Memory B cell (primary cell): Measurements from ENCODE around the gene NCBP2L.

Experiments used
- ATAC-seq: fragments of 150-1000 bp; cut with Tn5 transposase; 2 replicates; pipeline ENCODE4 v1.10.0; 2021; ENCODE audit warnings: low read depth, mild to moderate bottlenecking, moderate library complexity
- DNase-seq, 2 donors: peaks; one replicate each; pipeline ENCODE4 v3.0.0; 2022; ENCODE audit warnings: low spot score in 2 of 2
- H3K27ac Mint-ChIP-seq: one replicate; pipeline ENCODE4 v1.8.0; 2022; ENCODE audit warnings: mild to moderate bottlenecking, moderate library complexity, mixed read lengths
- H3K27me3 Mint-ChIP-seq: one replicate; pipeline ENCODE4 v1.8.0; 2022; ENCODE audit warnings: mixed read lengths
- H3K36me3 Mint-ChIP-seq: one replicate; pipeline ENCODE4 v1.8.0; 2022; ENCODE audit warnings: mild to moderate bottlenecking, mixed read lengths
- H3K4me1 Mint-ChIP-seq: one replicate; pipeline ENCODE4 v1.8.0; 2022; ENCODE audit warnings: mixed read lengths
- H3K4me3 Mint-ChIP-seq: one replicate; pipeline ENCODE4 v1.8.0; 2022; ENCODE audit warnings: mild to moderate bottlenecking, moderate library complexity, mixed read lengths
- H3K9me3 Mint-ChIP-seq: one replicate; pipeline ENCODE4 v1.8.0; 2022; ENCODE audit warnings: mixed read lengths

NCBP2L gene

GRCh38 chrX:107777536-107777832 lies at the start of gene NCBP2L:
NCBP2L (plus strand) TSS chrX:107777733; CDS start chrX:107794221, 16,488 bp downstream.
- Mint-ChIP-seq H3K36me3 (no peaks in the 10 kb centered on the region), H3K9me3 (no peaks in the 10 kb centered on the region), H3K27ac (peak within 1 kb of the TSS; percentile 84), H3K4me3 (peak within 1 kb of the TSS; percentile 98), H3K27me3 (no peaks in the 10 kb centered on the region), H3K4me1 (peaks cover 13% of the 10 kb centered on the region)
- ATAC-seq: no peak
- no peak for DNase-seq

- no peak overlapping the region for H3K27ac Mint-ChIP-seq
- no peak for DNase-seq
- no peaks in the 10 kb centered on the region for H3K9me3 Mint-ChIP-seq
- H3K4me1 Mint-ChIP-seq: no peaks in the 10 kb centered on the region
- ATAC-seq: no peak
- no peak overlapping the region for H3K4me3 Mint-ChIP-seq
- peaks cover 1% of the 10 kb centered on the region for H3K36me3 Mint-ChIP-seq
- H3K27me3 Mint-ChIP-seq: no peaks in the 10 kb centered on the region
These were observed 49.0 kb upstream of the NCBP2L start for GRCh38 chrX:107728371-107729099.

GRCh38 chrX:107729558-107730297 lies 47.8 kb upstream of the NCBP2L start:
- no peak for ATAC-seq
- H3K4me1 Mint-ChIP-seq: no peaks in the 10 kb centered on the region
- H3K9me3 Mint-ChIP-seq: no peaks in the 10 kb centered on the region
- no peak for DNase-seq
- no peaks in the 10 kb centered on the region for H3K27me3 Mint-ChIP-seq
- peaks cover 2% of the 10 kb centered on the region for H3K36me3 Mint-ChIP-seq
- H3K4me3 Mint-ChIP-seq: no peak overlapping the region
- no peak overlapping the region for H3K27ac Mint-ChIP-seq

GRCh38 chrX:107730298-107730655 lies 47.3 kb upstream of the NCBP2L start:
- H3K27ac Mint-ChIP-seq: no peak overlapping the region
- no peak for ATAC-seq

GRCh38 chrX:107730991-107731766 lies 46.4 kb upstream of the NCBP2L start:
- ATAC-seq (no peak), DNase-seq (no peak)
- Mint-ChIP-seq H3K4me3 (no peak overlapping the region), H3K27me3 (no peaks in the 10 kb centered on the region), H3K36me3 (peaks cover 2% of the 10 kb centered on the region), H3K27ac (no peak overlapping the region), H3K9me3 (no peaks in the 10 kb centered on the region), H3K4me1 (no peaks in the 10 kb centered on the region)

More at GRCh38 chrX:107730298-107730655, 47.3 kb upstream of the NCBP2L start:
- peaks cover 2% of the 10 kb centered on the region for H3K36me3 Mint-ChIP-seq
- no peaks in the 10 kb centered on the region for H3K4me1 Mint-ChIP-seq
- H3K9me3 Mint-ChIP-seq: no peaks in the 10 kb centered on the region
- no peak for DNase-seq
- H3K4me3 Mint-ChIP-seq: no peak overlapping the region
- no peaks in the 10 kb centered on the region for H3K27me3 Mint-ChIP-seq

- DNase-seq (no peak), ATAC-seq (no peak)
- no peak overlapping the region for H3K4me3 Mint-ChIP-seq
- no peaks in the 10 kb centered on the region for H3K4me1 Mint-ChIP-seq
- no peaks in the 10 kb centered on the region for H3K9me3 Mint-ChIP-seq
- peaks cover 2% of the 10 kb centered on the region for H3K36me3 Mint-ChIP-seq
- no peak overlapping the region for H3K27ac Mint-ChIP-seq
- no peaks in the 10 kb centered on the region for H3K27me3 Mint-ChIP-seq
These were observed 45.6 kb upstream of the NCBP2L start for GRCh38 chrX:107731831-107732502.

GRCh38 chrX:107733686-107734085 lies 43.8 kb upstream of the NCBP2L start:
- DNase-seq: no peak
- no peak for ATAC-seq
- no peaks in the 10 kb centered on the region for H3K9me3 Mint-ChIP-seq
- H3K4me1 Mint-ChIP-seq: no peaks in the 10 kb centered on the region
- no peak overlapping the region for H3K4me3 Mint-ChIP-seq
- no peaks in the 10 kb centered on the region for H3K27me3 Mint-ChIP-seq
- no peak overlapping the region for H3K27ac Mint-ChIP-seq
- H3K36me3 Mint-ChIP-seq: peaks cover 2% of the 10 kb centered on the region

- H3K27me3 Mint-ChIP-seq: no peaks in the 10 kb centered on the region
- H3K4me1 Mint-ChIP-seq: no peaks in the 10 kb centered on the region
- H3K4me3 Mint-ChIP-seq: no peak overlapping the region
- DNase-seq (no peak), ATAC-seq (no peak)
- H3K9me3 Mint-ChIP-seq: no peaks in the 10 kb centered on the region
- H3K27ac Mint-ChIP-seq: no peak overlapping the region
- peaks cover 2% of the 10 kb centered on the region for H3K36me3 Mint-ChIP-seq
These were observed 42.9 kb upstream of the NCBP2L start for GRCh38 chrX:107734646-107735045.

GRCh38 chrX:107736781-107737531 lies 40.6 kb upstream of the NCBP2L start:
- H3K9me3 Mint-ChIP-seq: no peaks in the 10 kb centered on the region
- no peak for DNase-seq
- no peak overlapping the region for H3K27ac Mint-ChIP-seq
- H3K4me3 Mint-ChIP-seq: no peak overlapping the region
- no peak for ATAC-seq
- H3K27me3 Mint-ChIP-seq: no peaks in the 10 kb centered on the region
- peaks cover 2% of the 10 kb centered on the region for H3K36me3 Mint-ChIP-seq
- peaks cover 10% of the 10 kb centered on the region for H3K4me1 Mint-ChIP-seq

GRCh38 chrX:107738272-107738671 lies 39.3 kb upstream of the NCBP2L start:
- Mint-ChIP-seq H3K36me3 (peaks cover 2% of the 10 kb centered on the region), H3K4me3 (no peak overlapping the region), H3K27ac (no peak overlapping the region)

GRCh38 chrX:107738768-107739167 lies 38.8 kb upstream of the NCBP2L start:
- no peak overlapping the region for H3K4me3 Mint-ChIP-seq
- H3K27ac Mint-ChIP-seq: no peak overlapping the region
- ATAC-seq: no peak
- H3K4me1 Mint-ChIP-seq: peaks cover 12% of the 10 kb centered on the region
- H3K36me3 Mint-ChIP-seq: no peaks in the 10 kb centered on the region
- H3K27me3 Mint-ChIP-seq: no peaks in the 10 kb centered on the region
- DNase-seq: no peak
- no peaks in the 10 kb centered on the region for H3K9me3 Mint-ChIP-seq

More at GRCh38 chrX:107738272-107738671, 39.3 kb upstream of the NCBP2L start:
- no peaks in the 10 kb centered on the region for H3K27me3 Mint-ChIP-seq
- H3K4me1 Mint-ChIP-seq: peaks cover 12% of the 10 kb centered on the region
- ATAC-seq (no peak), DNase-seq (no peak)
- H3K9me3 Mint-ChIP-seq: no peaks in the 10 kb centered on the region

- DNase-seq (no peak), ATAC-seq (no peak)
- H3K27me3 Mint-ChIP-seq: no peaks in the 10 kb centered on the region
- H3K4me3 Mint-ChIP-seq: no peak overlapping the region
- peaks cover 12% of the 10 kb centered on the region for H3K4me1 Mint-ChIP-seq
- peak overlapping the region; percentile 55 for H3K27ac Mint-ChIP-seq
- no peaks in the 10 kb centered on the region for H3K9me3 Mint-ChIP-seq
- no peaks in the 10 kb centered on the region for H3K36me3 Mint-ChIP-seq
These were observed 38.0 kb upstream of the NCBP2L start for GRCh38 chrX:107739541-107739940.

- H3K9me3 Mint-ChIP-seq: no peaks in the 10 kb centered on the region
- H3K4me3 Mint-ChIP-seq: peak overlapping the region; percentile 37
- H3K36me3 Mint-ChIP-seq: no peaks in the 10 kb centered on the region
- no peaks in the 10 kb centered on the region for H3K27me3 Mint-ChIP-seq
- DNase-seq: no peak
- H3K4me1 Mint-ChIP-seq: peaks cover 14% of the 10 kb centered on the region
- peak overlapping the region; percentile 97 for H3K27ac Mint-ChIP-seq
- ATAC-seq: no peak
These were observed 36.1 kb upstream of the NCBP2L start for GRCh38 chrX:107741404-107741790.
